ENCODE data around the gene LIMCH1.

- TF ChIP-seq CTCF (conservative IDR thresholded peaks at IDR 0.05; ENCODE audit: low read length) (no peak), EZH2phosphoT487 (IDR thresholded peaks at IDR 0.05; ENCODE audit: borderline replicate concordance, low read depth, low read length) (no peak)
Observed at GRCh38 chr4:41722181-41722580, 184.2 kb downstream of the LIMCH1 start.
